HG03469 (cell line): ENCODE data around the gene PDLIM7.

Source experiments
- ATAC-seq: cut with Tn5 transposase; IDR thresholded peaks from one replicate; pipeline ENCODE4 v1.9.1; 2021; ENCODE audit warnings: mild to moderate bottlenecking, moderate library complexity, moderate number of reproducible peaks; ENCODE audit not compliant: unreplicated experiment

Gene PDLIM7

GRCh38 chr5:177475563-177476427 lies 21.6 kb downstream of the PDLIM7 start:
- no peak for ATAC-seq

- ATAC-seq, result no peak
Measured at GRCh38 chr5:177474846-177475562, 22.4 kb downstream of the PDLIM7 start.

GRCh38 chr5:177474002-177474476 lies 23.4 kb downstream of the PDLIM7 start:
- ATAC-seq, result no peak

- ATAC-seq, result no peak
Measured at GRCh38 chr5:177473443-177474001, 23.9 kb downstream of the PDLIM7 start, which contains the start of gene DBN1. DBN1 (minus strand) TSS chr5:177473634; CDS start chr5:177473521, 113 bp downstream.

GRCh38 chr5:177472460-177473442 lies 24.7 kb downstream of the PDLIM7 start:
- ATAC-seq, result no peak

- no peak for ATAC-seq
Measured at GRCh38 chr5:177471610-177472356, 25.6 kb downstream of the PDLIM7 start.

- no peak for ATAC-seq
Measured at GRCh38 chr5:177470759-177471536, 26.5 kb downstream of the PDLIM7 start.

- ATAC-seq, result no peak
Measured at GRCh38 chr5:177469750-177470525, 27.5 kb downstream of the PDLIM7 start.

GRCh38 chr5:177468685-177469628 lies 28.4 kb downstream of the PDLIM7 start:
- ATAC-seq, result no peak

GRCh38 chr5:177468329-177468684 lies 29.1 kb downstream of the PDLIM7 start:
- no peak for ATAC-seq

- no peak for ATAC-seq
Measured at GRCh38 chr5:177467436-177467835, 30.0 kb downstream of the PDLIM7 start.

GRCh38 chr5:177466861-177467260 lies 30.5 kb downstream of the PDLIM7 start:
- no peak for ATAC-seq

- no peak for ATAC-seq
Measured at GRCh38 chr5:177465044-177465443, 32.4 kb downstream of the PDLIM7 start.

- ATAC-seq, result no peak
Measured at GRCh38 chr5:177462021-177462670, 35.3 kb downstream of the PDLIM7 start.

GRCh38 chr5:177459819-177460628 lies 37.4 kb downstream of the PDLIM7 start:
- ATAC-seq, result no peak

GRCh38 chr5:177459357-177459756 lies 38.0 kb downstream of the PDLIM7 start:
- ATAC-seq, result no peak
